CD4-positive, alpha-beta T cell treated with Interferon gamma for 1 hour (primary cell): ENCODE data around the gene NCOA3.
"Not testable (repeated sequence)": the region's sequence is repeated elsewhere in the genome, so short reads cannot be mapped to it uniquely, and the experiment has no call there.

ENCODE experiments used
- DNase-seq: peaks from one replicate; pipeline ENCODE4 v3.0.0-alpha.2; 2020

Gene NCOA3

DNA sequence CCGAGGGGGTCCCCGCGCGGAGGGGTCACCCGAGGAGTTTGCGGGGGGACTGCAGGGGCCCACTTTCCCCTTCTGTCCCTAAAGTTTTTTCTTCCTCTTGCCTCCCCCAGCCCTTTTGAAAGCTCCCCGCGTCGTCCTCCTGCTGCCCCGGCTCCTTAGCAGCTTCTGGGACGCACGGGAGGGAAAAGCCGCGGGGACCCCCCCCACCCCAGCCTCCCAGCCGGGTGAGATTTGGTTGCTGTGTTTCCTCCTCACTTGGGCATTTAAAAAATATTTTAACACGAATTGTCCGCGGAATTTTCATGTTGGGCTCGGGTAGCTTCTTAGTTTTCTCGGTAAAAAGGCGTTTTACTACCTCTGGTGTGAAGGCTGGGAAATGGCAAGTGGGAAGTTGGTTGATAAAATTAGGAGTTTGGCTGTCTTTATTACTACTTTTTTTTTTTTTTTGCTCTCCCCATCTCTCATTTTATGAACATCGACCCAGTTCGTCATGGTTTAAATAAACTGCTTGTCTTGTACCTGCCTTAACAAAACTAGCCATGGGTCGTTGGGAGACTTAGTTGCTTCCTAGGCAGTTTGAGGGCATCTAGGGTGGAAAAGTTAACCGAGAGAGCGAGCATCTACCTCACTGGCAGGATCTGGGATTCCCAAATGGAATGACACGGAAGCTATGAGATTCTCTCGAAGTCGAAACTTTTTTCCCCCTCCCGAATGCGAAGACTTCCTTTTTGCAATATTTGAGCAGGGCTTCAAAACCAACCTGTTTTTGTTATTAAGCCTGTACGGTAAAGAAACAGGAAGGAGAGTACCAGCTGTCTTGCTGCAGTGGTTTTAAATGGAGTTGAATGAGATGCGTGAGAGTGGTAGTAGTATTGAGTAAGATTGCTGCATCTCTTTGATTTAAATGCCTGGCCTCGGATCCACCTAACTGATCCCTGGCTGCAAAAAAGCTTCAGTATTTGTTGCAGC lies 868 bp downstream of the NCOA3 start:
- no peak for DNase-seq

DNA sequence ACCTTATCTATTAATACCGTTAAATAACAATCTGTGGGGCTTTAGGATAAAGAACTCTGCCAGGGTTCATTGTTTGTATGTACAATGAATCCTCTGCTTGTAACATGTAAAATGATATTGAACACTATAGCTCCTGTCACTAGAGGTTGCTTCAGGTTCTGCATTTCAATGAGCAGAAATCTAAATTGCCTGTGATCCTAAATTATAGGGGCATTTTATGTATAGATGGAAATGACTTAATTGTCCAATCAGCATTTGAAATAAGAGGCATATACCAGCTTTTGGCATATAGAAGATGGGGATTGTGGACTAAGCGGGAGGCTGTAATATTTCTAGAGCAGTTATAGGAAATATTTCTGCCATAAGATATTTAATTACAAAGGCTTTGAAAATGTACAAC lies 2.0 kb downstream of the NCOA3 start:
- no peak for DNase-seq

DNA sequence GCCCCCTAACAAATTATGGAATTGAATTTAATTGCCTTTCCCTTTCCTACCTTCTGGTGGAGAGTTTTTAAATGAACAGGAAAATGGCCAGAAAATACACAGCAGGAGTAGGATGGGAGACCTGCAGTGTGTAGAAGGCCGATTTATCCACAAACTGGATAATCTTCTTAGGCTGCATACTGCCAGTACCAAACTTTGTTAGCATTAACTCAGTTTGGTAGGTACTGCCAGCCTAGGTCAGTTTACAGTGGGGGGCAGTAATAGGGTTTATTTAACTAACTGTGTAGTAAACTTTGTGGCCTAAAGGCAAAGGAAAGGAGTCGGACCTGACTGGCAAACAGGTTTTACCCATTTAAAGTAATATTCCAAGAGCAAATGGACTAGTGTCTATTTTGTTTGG lies 4.6 kb downstream of the NCOA3 start:
- DNase-seq: no peak

DNA sequence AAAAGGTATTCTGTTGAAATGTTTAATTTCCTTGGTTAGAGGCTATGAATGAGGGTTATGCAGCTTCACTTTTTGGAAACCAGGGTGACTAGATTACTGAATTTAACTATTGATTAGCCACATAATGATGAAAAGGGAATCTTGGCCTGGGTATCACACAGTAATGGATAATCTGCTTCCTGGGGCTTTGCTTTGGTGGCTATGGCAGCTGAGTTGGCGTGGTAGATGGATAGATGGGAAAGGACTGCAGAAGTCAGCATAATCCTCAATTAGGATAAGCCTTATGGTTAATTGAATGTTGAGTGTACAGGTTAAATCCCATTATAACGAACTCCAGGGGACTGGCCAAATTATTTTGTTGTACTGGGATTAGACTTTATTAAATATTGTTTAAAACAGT lies 5.2 kb downstream of the NCOA3 start:
- DNase-seq: no peak

DNA sequence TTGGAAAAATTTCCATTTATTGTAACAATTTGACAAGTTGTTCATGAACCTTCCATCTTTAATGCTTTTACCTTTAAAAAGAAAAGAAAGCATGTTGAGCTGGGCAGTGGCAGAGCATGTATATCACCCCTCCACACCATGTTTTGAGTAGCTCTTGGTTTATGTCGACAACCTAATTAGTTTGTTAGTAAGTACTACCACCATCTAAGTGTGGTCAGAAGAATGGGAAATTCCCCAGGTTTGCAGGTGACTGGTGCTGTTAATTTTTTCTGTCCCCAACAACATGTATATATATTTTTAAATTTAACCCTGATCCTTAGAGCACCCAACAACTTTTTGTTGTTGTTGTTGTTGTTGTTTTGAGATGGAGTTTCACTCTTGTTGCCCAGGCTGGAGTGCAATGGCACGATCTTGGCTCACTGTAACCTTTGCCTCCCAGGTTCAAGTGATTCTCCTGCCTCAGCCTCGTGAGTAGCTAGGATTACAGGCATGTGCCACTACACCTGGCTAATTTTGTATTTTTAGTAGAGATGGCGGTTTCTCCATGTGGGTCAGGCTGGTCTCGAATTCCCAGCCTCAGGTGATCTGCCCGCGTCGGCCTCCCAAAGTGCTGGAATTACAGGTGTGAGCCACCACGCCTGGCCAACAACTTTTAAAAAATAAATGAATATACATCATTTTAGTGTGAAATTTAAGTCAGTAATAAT lies 5.7 kb downstream of the NCOA3 start:
- DNase-seq: not testable (repeated sequence)

DNA sequence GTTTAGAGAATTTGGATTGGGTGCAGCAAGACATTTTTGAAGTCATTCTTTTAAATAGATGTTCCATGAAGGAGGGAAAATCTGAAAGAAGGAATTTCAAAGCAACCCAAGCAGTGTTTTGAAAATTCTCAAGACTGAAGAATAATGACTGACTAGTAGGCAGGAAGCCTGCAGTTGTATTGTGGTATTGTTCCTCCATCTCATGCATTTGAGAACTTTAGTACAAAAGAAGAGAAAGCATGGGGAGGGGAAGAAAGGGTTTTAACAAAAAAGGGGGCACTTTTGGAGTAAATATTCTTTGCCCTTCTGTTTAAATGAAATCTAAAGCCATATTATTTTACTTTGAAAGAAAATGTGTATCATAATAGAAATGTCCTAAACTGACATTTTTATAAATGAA lies 6.6 kb downstream of the NCOA3 start:
- DNase-seq: no peak

DNA sequence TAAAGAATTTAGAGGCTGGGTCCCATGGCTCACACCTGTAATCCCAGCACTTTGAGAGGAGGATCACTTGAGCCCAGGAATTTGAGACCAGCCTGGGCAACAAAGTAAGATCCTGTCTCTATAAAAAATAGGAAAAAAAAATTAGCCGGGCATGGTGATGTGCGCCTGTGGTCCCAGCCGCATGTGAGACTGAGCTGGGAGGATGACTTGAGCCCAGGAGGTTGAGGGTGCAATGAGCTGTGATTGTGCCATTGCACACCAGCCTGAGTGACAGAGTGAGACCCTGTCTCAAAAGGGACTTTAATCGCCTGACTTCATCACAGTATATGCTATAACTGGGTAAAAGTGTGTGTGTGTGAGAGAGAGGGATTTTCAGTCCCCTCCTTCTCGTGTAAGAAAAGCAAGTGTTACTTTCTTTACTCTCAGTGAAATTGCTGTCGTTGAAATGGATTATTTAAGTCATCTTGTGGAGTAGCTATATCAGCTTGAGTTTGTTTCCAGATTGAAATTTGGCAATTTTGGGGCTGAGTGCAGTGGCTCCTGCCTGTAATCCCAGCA lies 7.5 kb downstream of the NCOA3 start:
- DNase-seq: no peak

DNA sequence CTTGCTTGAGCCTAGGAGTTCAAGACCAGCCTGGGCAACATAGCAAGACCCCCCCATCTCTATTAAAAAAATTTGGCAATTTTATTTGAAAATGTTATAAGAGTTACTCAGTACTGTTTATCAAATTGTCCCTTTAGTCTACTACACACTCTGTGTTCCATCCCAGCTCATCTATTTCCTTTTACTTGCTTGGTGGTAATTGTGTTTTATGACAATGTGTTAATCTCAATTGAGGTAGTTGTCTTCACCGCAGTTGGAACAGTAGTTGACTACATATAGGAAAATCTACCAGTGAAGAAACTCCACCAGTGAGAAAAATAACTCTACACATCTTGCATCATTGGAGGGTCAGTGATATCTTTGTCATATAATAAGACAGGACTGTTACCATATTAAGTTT lies 8.0 kb downstream of the NCOA3 start:
- DNase-seq: no peak

DNA sequence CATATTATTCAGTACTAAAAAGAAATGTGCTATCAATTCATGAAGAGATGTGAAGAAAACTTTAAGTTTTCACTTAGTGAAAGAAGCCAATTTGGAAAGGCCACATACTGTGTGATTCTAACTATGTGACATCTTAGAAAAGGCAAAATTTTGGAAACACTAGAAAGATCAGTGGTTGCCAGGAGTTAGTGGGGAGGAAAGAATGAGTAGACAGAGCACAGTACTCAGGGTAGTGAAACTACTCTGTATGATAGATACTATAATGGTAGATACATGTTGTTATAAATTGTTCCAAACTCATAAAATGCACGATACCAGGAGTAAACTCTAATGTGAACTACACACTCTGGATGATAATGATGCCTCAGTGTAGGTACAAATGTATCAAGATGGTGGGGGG lies 14.2 kb downstream of the NCOA3 start:
- DNase-seq: no peak

DNA sequence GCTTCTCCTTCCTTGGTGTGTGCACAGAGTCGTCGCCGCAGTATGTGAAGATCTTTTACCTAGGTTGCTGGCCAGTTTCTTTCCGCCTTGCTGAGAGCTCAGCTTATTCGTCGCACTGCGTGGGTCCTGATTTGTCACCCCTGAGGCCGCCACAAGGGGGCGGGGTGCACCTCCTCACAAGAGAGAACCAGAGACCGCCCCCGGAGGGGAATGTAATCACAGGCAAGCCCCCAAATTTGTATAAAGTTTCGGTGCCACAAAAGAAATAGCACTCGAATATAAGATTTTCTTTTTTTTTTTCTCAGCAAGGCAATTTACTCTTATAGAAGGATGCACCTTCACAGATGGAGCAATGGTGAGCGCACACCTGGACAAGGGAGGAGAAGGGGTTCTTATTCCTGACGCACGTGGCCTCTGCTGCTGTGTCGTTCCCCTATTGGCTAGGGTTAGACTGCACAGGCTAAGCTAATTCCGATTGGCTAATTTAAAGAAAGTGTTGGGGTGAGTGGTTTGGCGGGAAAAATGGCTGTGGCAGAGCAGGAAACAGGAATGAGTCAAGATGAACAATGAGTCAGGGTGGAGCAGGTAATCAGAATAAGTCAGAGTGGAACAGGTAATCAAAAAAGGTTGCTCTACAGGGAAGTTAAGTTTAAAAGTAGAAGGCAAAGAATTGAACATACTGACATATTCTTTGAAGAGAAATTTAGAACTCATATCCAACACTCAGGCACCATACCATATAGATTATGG lies 19.5 kb downstream of the NCOA3 start:
- DNase-seq: no peak

DNA sequence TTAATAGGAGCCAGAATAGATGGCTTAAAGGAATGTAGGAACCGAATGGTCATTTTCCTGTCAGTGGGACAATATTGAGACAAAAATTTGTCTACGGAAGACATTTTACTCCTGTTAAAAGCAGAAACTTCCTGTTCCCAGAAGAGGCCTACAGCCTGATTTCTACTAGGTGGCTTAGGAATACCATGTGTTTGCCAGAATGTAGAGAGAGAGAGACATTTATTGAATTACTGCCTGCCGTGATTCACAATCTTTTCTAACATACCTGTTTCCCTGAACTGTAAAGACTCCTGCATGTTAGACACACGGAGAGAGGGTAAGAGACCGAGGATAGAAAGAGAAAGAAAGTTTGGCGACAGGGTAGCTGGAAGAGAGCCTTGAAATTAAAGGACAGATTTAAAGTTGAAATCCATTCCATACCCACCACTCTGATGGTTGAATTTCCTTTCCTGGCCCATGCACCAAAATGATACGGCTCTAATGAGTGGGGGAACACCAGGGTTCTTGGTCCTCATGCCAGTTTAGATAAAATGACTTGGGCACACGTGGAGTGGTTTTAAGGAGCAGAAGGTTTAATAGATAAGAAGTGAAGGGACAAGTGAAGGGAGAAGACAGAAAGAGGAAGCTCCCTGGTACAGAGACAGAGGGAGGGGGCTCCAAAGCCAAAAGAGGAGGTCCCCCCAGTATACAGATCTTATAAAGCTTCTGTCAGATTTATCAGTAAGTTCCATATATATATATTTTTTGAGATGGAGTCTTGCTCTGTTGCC lies 22.5 kb downstream of the NCOA3 start:
- no peak for DNase-seq

DNA sequence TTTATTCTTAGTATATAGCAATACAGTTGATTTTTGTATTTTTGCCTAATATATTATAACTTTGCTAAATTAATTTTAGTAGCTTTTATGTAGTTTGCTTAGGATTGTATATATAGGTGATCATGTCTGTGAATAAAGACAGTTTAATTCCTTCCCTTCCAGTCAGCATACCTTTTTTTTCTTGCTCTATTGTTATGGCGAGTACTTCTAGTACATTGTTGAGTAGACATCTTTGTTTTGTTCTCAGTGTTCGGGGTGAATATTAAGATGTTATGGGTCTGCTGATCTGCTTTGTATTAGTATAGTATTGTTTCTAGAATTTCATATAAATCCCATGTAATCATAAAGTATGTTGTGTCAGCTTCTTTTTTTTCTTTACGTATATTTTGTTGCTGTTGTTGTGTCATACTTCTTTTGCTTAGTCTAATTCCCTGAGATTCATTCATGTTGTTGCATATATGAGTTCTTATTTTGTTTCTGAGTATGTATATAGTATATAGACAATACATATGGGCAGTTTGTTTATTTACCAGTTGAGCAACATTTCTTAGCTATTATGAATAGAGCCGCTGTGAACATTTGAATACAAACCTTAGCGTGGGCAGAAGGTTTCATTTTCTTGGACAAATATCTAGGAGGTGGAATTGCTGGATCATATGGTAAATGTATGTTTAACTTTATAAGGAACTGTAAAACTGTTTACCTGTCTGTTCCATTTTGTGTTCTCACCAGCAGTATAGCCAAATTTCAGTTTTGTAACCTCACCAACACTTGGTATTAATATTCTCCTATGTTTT lies 25.5 kb downstream of the NCOA3 start:
- no peak for DNase-seq

DNA sequence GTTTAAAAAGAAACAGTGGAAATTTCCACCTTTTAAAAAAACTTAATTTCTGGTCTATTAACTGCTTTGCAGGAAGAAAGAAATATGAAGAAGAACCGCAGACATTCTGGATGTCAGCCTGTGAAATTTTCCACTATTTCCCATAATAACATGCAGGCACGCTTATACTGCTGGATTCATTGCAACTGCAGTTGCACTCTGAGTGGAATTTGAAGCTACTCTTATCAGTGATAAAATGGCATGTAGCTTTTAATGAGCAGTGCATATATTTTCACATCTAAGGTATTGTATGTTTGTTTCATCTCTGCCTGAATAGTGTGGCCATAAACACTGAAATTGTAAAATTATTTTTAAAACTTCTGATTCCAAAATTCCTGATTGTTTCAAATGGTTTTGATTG lies 28.2 kb downstream of the NCOA3 start:
- DNase-seq: no peak

DNA sequence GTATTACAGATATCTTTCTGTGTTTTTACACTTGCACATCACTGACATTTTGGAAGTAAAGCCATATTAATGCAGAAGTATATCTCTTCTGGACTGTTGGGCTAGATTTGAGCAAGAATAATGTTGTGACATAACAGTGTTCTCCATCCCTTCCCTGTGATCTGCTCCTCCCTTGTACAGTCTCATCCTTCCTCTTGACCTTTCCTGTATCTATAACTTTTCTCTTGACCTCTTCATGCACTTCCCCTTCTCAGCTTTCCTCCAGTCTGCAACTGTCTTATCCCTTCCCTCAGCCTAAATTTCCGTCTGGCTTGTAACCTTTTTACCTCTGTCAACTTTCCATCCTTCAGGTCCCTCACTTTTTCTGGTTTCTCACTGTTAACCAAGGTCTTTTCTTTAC lies 29.8 kb downstream of the NCOA3 start:
- DNase-seq: no peak

DNA sequence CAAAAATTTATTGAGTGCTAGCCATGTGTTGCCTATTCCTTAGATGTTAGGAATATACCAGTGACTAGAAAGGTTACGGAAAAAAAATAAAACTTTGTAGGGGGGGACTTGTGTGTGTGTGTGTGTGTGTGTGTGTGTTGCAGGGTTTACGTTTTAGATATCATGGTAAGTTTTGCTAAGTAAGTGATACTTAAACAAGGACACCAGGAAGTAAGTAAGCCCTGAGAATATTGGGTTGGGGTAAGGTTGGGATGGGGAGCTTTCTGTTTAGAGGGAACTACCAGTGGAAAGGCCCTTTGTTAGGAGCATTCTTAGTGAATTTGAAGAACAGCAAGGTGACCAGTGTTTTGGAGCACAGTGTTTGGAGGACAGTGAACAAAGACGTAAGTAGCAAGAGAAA lies 30.3 kb downstream of the NCOA3 start:
- DNase-seq: no peak

DNA sequence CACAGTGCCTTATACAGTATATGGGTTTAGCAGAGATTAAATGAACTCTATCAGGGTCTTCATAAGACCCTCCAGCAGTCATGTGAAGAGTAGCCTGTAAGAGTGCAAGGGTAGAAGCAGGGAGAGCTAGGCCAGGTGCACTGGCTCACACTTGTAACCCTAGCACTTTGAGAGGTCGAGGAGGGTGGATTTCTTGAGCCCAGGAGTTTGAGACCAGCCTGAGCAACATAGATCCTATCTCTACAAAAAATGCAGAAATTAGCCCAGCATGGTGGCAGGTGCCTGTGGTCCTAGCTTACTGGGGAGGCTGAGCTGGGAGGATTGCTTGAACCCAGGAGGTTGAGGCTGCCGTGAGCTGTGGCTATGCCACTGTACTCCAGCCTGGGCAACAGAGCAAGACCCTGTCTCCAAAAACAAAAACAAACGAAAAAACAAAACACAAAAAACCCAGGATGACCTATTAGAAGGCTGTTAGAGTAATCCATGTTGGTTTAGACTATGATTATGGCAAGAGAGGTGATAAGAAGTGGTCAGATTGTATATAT lies 31.9 kb downstream of the NCOA3 start:
- no peak for DNase-seq

DNA sequence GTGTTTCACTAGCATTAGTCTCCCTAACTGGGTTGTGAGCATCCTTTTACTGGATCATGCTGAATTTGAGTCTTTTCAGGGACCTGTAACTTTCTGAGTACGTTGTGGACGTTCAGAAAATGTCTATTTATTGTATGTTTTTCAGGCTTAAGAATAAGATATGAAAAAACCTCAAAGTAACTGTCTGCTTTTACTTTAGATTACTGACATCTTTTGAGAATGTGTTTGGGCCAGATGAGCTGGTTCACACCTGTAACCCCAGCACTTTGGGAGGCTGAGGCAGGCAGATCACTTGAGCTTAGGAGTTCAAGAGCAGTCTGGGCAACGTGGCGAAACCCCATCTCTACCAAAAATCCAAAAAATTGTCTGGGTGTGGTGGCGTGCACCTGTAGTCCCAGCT lies 32.7 kb downstream of the NCOA3 start:
- no peak for DNase-seq

DNA sequence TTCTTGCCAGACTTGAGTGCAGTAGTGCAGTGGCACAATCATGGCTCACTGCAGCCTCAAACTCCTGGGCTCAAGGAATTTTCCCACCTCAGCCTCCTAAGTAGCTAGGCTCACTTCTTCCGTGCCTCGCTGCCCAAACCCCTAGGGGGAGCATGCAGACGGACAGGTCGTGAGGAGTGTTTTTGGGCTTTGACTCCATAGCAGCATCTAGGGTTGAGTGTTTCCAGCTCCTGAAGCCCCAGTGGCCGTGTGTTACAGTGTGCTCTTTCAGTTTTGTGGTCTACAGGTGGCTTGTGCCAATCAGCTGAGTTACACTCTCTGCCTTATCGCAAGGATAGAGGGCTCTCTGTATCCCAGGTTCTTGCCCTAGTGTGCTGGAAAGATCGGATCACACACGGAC lies 33.4 kb downstream of the NCOA3 start:
- DNase-seq: no peak

DNA sequence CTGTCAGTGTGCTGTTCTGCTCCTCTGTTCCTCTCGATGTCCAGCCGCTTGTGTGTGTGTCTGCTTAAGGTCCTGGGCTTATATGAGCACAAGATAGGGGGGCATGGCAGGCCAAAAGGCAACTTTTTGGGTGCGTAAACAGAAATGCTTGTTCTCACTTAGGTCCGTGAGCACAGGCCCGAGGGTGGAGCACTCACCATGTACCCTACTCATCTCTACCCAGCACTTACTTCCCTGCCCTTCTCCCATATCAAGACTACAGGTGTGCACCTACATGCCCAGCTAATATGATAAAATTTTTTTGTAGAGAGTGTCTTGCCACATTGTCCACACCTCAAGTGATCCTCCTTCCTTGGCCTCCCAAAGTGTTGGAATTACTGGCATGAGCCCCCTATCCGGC lies 34.3 kb downstream of the NCOA3 start:
- no peak for DNase-seq

DNA sequence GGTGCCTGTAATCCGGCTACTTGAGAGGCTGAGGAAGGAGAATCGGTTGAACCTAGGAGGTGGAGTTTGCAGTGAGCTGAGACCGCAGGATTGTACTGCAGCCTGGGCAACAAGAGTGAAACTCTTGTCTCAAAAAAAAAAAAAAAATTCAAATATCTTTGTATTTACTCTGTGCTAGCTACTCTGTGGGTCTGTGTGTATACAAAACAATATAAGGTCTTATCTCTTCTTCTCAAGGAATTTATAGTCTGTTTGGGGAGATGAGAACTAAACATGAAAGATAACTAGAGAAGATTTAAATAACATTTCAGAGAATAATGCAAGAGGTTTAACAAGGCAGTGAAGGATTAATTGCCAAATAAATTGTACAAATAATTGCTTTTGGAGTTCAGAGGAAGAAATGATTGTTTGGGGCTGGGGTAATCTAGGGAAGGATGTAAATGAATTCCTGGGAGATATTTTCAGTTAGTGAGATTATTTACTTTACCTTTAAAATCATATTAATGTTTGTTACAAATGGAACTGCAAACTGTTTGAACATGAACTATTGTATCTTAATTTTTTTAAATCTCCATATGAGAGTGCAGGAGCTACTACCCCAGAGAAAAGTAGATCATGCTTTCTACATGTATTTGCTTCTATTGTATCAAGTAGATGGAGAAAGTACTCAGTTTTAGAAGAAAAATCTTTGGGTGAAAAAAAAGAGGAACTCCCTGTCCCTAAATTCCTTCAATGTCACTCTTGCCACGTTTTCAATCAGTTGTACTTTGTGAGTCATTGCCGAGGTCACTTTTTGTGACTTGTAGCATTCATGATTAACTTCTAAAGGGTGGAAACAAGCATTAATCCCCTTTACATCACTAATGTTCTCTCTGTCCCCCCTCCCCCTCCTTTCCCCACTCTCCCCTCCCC lies 39.0 kb downstream of the NCOA3 start:
- DNase-seq: no peak
